Regular cardiac myocyte (primary cell): ENCODE data around the gene ISLR. TPM values are rescaled to one million over a fixed set of nuclear protein-coding genes. Genes with fewer than 3 reads are reported as not detected.

Source experiments
- total RNA-seq: library from RNA; depleted of rRNA; stranded (reverse); fragments of >200 nt; gene quantifications from 2 replicates; pipeline ENCODE4 v1.2.3, GENCODE V29; 2014

The ISLR gene
- 18.8 and 23.4 TPM in 2 replicates for total RNA-seq

GRCh38 chr15:74173380-74174218 is at the start of gene ISLR:
Gene ISLR, plus strand, starts transcription at chr15:74173710. Its CDS starts 1,149 bp downstream, at chr15:74174859.

GRCh38 chr15:74130155-74130848 is 43.2 kb upstream of the ISLR start, which contains the start of gene ISLR2:
Gene ISLR2, plus strand, starts transcription at chr15:74130586. Its CDS starts 2,169 bp downstream, at chr15:74132755.

GRCh38 chr15:74202452-74203401 is 29.2 kb downstream of the ISLR start, which contains the start of gene STRA6:
Gene STRA6, minus strand, starts transcription at chr15:74202787. Its CDS starts 520 bp downstream, at chr15:74202267.

Other genes starting within 250 kb of the ISLR start
- 62.3 and 86.5 TPM in 2 replicates for gene LOXL1, start 247.2 kb upstream of the ISLR start, total RNA-seq
- 18.0 and 27.2 TPM in 2 replicates for gene STOML1, start 181.4 kb upstream of the ISLR start, total RNA-seq
- 31.0 and 33.2 TPM in 2 replicates for gene PML, start 179.0 kb upstream of the ISLR start, total RNA-seq
- under 0.01 and 0.28 TPM in 2 replicates for gene GOLGA6A, start 91.2 kb upstream of the ISLR start, total RNA-seq
- gene ISLR2, start 43.1 kb upstream of the ISLR start, total RNA-seq = under 0.01 and 0.58 TPM in 2 replicates
- 0.85 and 2.5 TPM in 2 replicates for gene STRA6, start 29.1 kb downstream of the ISLR start, total RNA-seq
- gene CCDC33, start 62.6 kb downstream of the ISLR start, total RNA-seq = not detected in 2 replicates
- gene CYP11A1, start 193.9 kb downstream of the ISLR start, total RNA-seq = 0.28 and 0.38 TPM in 2 replicates